WTC11 (cell line): Measurements from ENCODE around the gene PXMP2. TPM values are rescaled to one million over a fixed set of nuclear protein-coding genes. Genes with fewer than 3 reads are reported as not detected.
"Not testable (repeated sequence)": the region's sequence is repeated elsewhere in the genome, so short reads cannot be mapped to it uniquely, and the experiment has no call there.

Experiments used
- ATAC-seq: fragments of 200-7000 bp; cut with Tn5 transposase; 2 replicates; pipeline ENCODE4 v1.10.0; 2021; ENCODE audit warnings: mild to moderate bottlenecking, moderate library complexity
- CTCF ChIA-PET: fragments of 300-600 bp; sonication (Branson Sonifier 250); formaldehyde crosslinking; loops from one replicate; lab custom pipeline; 2021; ENCODE audit warnings: antibody characterized with exemption; lab: Charles Lee
- POLR2A ChIA-PET: fragments of 350-600 bp; sonication (Branson Sonifier 250); formaldehyde crosslinking; loops from one replicate; lab custom pipeline; 2021; ENCODE audit warnings: antibody characterized with exemption; lab: Charles Lee
- DNase-seq: peaks from one replicate; pipeline ENCODE4 v3.0.0; 2021; ENCODE audit warnings: low spot score
- H3K27ac Mint-ChIP-seq: 2 replicates; pipeline ENCODE4 v1.8.0; 2021; ENCODE audit warnings: mixed read lengths
- H3K27me3 Mint-ChIP-seq: 2 replicates; pipeline ENCODE4 v1.8.0; 2021; ENCODE audit warnings: low read depth, mild to moderate bottlenecking, moderate library complexity, mixed read lengths
- H3K36me3 Mint-ChIP-seq: 2 replicates; pipeline ENCODE4 v1.8.0; 2021; ENCODE audit warnings: mixed read lengths
- H3K4me1 Mint-ChIP-seq: 2 replicates; pipeline ENCODE4 v1.8.0; 2022; ENCODE audit warnings: mixed read lengths
- H3K4me3 Mint-ChIP-seq: 2 replicates; pipeline ENCODE4 v1.8.0; 2021; ENCODE audit warnings: mild to moderate bottlenecking, moderate library complexity, mixed read lengths
- H3K9me3 Mint-ChIP-seq: 2 replicates; pipeline ENCODE4 v1.8.0; 2021; ENCODE audit warnings: mixed read lengths
- ATF6 ChIP-seq: sonication (generic); formaldehyde crosslinking; IDR thresholded peaks from 2 replicates; pipeline ENCODE4 v1.8.1; 2023; ENCODE audit warnings: mild to moderate bottlenecking, missing genetic modification reagents
- JUN ChIP-seq: sonication (generic); formaldehyde crosslinking; IDR thresholded peaks from 2 replicates; pipeline ENCODE4 v1.8.0; 2023; ENCODE audit warnings: mild to moderate bottlenecking, missing genetic modification reagents
- KAT7 ChIP-seq: sonication (generic); formaldehyde crosslinking; IDR thresholded peaks from 2 replicates; pipeline ENCODE4 v1.8.1; 2023; ENCODE audit warnings: missing genetic modification reagents, mild to moderate bottlenecking, borderline replicate concordance
- MLX ChIP-seq: sonication (generic); formaldehyde crosslinking; IDR thresholded peaks from 2 replicates; pipeline ENCODE4 v1.8.1; 2023; ENCODE audit warnings: mild to moderate bottlenecking, missing genetic modification reagents, moderate library complexity
- NR1H2 ChIP-seq: sonication (generic); formaldehyde crosslinking; IDR thresholded peaks from 2 replicates; pipeline ENCODE4 v1.9.0; 2021; ENCODE audit warnings: mild to moderate bottlenecking, moderate library complexity, missing genetic modification reagents
- TCF7 ChIP-seq: sonication (generic); formaldehyde crosslinking; IDR thresholded peaks from 2 replicates; pipeline ENCODE4 v1.8.0; 2022; ENCODE audit warnings: mild to moderate bottlenecking, low read depth, missing genetic modification reagents, moderate library complexity
- ZBTB21 ChIP-seq: sonication (generic); formaldehyde crosslinking; IDR thresholded peaks from 2 replicates; pipeline ENCODE4 v1.8.1; 2023; ENCODE audit warnings: mild to moderate bottlenecking, missing genetic modification reagents, borderline replicate concordance
- ZNF232 ChIP-seq: sonication (generic); formaldehyde crosslinking; IDR thresholded peaks from 2 replicates; pipeline ENCODE4 v1.8.0; 2022; ENCODE audit warnings: mild to moderate bottlenecking, missing genetic modification reagents
- ZNF281 ChIP-seq: sonication (generic); formaldehyde crosslinking; IDR thresholded peaks from 2 replicates; pipeline ENCODE4 v1.8.0; 2023; ENCODE audit warnings: mild to moderate bottlenecking, missing genetic modification reagents
- ZNF423 ChIP-seq: fragments of 250-450 bp; sonication (Bioruptor Pico); IDR thresholded peaks from 2 replicates; pipeline ENCODE4 v2.1.2; 2022; ENCODE audit warnings: mild to moderate bottlenecking, moderate library complexity
- total RNA-seq: library from RNA; stranded (reverse); gene quantifications from 3 replicates; pipeline ENCODE4 v1.2.3, GENCODE V29; 2021
- TF ChIP-seq, protein P1 (sequence below): sonication (generic); formaldehyde crosslinking; IDR thresholded peaks from 2 replicates; pipeline ENCODE4 v1.8.1; 2023; ENCODE audit warnings: mild to moderate bottlenecking, moderate library complexity, missing genetic modification reagents
- TF ChIP-seq, protein P2 (sequence below): fragments of 250-450 bp; sonication (Bioruptor Pico); IDR thresholded peaks from 2 replicates; pipeline ENCODE4 v1.9.0; 2021; ENCODE audit warnings: mild to moderate bottlenecking, borderline replicate concordance

Gene PXMP2
- total RNA-seq, 1 experiment from 2014 or later: 12.6 TPM

GRCh38 chr12:132690112-132690511 is 2.7 kb downstream of the PXMP2 start:
- Mint-ChIP-seq H3K36me3 (peaks cover 5% of the 10 kb centered on the region; the same call in 1 of the 2 replicates), H3K9me3 (no peaks in the 10 kb centered on the region), H3K4me3 (no peak overlapping the region), H3K27me3 (peaks cover 15% of the 10 kb centered on the region), H3K27ac (no peak overlapping the region), H3K4me1 (peaks cover 19% of the 10 kb centered on the region)
- TF ChIP-seq NR1H2 (CRISPR knock-in tag) (no peak), ZNF423 (CRISPR knock-in tag) (no peak), JUN (CRISPR knock-in tag) (no peak), ZNF281 (CRISPR knock-in tag) (no peak), KAT7 (no peak), ATF6 (no peak), TCF7 (CRISPR knock-in tag) (no peak), MLX (CRISPR knock-in tag) (no peak), ZBTB21 (no peak), ZNF232 (no peak)
- TF ChIP-seq, protein P1, sequence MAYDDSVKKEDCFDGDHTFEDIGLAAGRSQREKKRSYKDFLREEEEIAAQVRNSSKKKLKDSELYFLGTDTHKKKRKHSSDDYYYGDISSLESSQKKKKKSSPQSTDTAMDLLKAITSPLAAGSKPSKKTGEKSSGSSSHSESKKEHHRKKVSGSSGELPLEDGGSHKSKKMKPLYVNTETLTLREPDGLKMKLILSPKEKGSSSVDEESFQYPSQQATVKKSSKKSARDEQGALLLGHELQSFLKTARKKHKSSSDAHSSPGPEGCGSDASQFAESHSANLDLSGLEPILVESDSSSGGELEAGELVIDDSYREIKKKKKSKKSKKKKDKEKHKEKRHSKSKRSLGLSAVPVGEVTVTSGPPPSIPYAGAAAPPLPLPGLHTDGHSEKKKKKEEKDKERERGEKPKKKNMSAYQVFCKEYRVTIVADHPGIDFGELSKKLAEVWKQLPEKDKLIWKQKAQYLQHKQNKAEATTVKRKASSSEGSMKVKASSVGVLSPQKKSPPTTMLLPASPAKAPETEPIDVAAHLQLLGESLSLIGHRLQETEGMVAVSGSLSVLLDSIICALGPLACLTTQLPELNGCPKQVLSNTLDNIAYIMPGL (CRISPR knock-in tag): no peak
- TF ChIP-seq, protein P2, sequence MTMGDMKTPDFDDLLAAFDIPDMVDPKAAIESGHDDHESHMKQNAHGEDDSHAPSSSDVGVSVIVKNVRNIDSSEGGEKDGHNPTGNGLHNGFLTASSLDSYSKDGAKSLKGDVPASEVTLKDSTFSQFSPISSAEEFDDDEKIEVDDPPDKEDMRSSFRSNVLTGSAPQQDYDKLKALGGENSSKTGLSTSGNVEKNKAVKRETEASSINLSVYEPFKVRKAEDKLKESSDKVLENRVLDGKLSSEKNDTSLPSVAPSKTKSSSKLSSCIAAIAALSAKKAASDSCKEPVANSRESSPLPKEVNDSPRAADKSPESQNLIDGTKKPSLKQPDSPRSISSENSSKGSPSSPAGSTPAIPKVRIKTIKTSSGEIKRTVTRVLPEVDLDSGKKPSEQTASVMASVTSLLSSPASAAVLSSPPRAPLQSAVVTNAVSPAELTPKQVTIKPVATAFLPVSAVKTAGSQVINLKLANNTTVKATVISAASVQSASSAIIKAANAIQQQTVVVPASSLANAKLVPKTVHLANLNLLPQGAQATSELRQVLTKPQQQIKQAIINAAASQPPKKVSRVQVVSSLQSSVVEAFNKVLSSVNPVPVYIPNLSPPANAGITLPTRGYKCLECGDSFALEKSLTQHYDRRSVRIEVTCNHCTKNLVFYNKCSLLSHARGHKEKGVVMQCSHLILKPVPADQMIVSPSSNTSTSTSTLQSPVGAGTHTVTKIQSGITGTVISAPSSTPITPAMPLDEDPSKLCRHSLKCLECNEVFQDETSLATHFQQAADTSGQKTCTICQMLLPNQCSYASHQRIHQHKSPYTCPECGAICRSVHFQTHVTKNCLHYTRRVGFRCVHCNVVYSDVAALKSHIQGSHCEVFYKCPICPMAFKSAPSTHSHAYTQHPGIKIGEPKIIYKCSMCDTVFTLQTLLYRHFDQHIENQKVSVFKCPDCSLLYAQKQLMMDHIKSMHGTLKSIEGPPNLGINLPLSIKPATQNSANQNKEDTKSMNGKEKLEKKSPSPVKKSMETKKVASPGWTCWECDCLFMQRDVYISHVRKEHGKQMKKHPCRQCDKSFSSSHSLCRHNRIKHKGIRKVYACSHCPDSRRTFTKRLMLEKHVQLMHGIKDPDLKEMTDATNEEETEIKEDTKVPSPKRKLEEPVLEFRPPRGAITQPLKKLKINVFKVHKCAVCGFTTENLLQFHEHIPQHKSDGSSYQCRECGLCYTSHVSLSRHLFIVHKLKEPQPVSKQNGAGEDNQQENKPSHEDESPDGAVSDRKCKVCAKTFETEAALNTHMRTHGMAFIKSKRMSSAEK (CRISPR knock-in tag): no peak
- POLR2A ChIA-PET: no interaction called here
- CTCF ChIA-PET: no interaction called here
- no peak for DNase-seq
- no peak for ATAC-seq

DNA sequence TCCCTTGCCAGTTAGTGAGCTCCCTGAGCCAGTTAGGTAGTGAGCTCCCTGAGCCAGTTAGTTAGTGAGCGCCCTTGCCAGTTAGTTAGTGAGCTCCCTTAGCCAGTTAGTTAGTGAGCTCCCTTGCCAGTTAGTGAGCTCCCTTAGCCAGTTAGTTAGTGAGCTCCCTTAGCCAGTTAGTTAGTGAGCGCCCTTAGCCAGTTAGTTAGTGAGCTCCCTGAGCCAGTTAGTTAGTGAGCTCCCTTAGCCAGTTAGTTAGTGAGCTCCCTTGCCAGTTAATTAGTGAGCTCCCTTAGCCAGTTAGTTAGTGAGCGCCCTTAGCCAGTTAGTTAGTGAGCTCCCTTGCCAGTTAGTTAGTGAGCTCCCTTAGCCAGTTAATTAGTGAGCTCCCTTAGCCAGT is 4.6 kb downstream of the PXMP2 start:
- not testable (repeated sequence) for DNase-seq, H3K27ac Mint-ChIP-seq, H3K36me3 Mint-ChIP-seq, H3K9me3 Mint-ChIP-seq, H3K4me3 Mint-ChIP-seq, H3K4me1 Mint-ChIP-seq, ATAC-seq
- ChIA-PET CTCF (interaction anchor here (0.9 to 1.1 kb wide), 2 partner anchors 46 to 53 kb away, joined by 3 to 4 read pairs; no protein-coding TSS in a partner anchor), POLR2A (interaction anchor here (0.6 kb wide), 1 partner anchor 36 kb away, joined by 4 read pairs; no protein-coding TSS in a partner anchor)
- H3K27me3 Mint-ChIP-seq: peaks cover 15% of the 10 kb centered on the region

GRCh38 chr12:132694888-132695287 is 7.5 kb downstream of the PXMP2 start:
- H3K27ac Mint-ChIP-seq, CTCF ChIA-PET: not testable (repeated sequence)

More at GRCh38 chr12:132694888-132695287, 7.5 kb downstream of the PXMP2 start:
- H3K4me3 Mint-ChIP-seq, ATAC-seq, DNase-seq, H3K4me1 Mint-ChIP-seq, H3K9me3 Mint-ChIP-seq, POLR2A ChIA-PET, H3K27me3 Mint-ChIP-seq: not testable (repeated sequence)
- H3K36me3 Mint-ChIP-seq: peaks cover 11% of the 10 kb centered on the region
